Smooth muscle cell (in vitro differentiated cells): Measurements from ENCODE around the gene HYAL4. TPM values are rescaled to one million over a fixed set of nuclear protein-coding genes. Genes with fewer than 3 reads are reported as not detected.
A peak's percentile ranks its signal among the peaks of the same experiment; 100 is the strongest.

ENCODE experiments used
- DNase-seq: peaks from one replicate; lab custom pipeline; 2025; ENCODE audit not compliant: unreplicated experiment; lab: John Stamatoyannopoulos, UW
- H2AFZ ChIP-seq: fragments of 200-600 bp; sonication (generic); 2 replicates; pipeline ENCODE4 v1.6.0; 2016; ENCODE audit warnings: antibody characterized with exemption, low read depth, mild to moderate bottlenecking
- H3F3A ChIP-seq: fragments of 200-600 bp; sonication (generic); 2 replicates; pipeline ENCODE4 v1.6.0; 2017; ENCODE audit warnings: antibody characterized with exemption, low read depth
- H3K27ac ChIP-seq: fragments of 200-600 bp; sonication (generic); 2 replicates; pipeline ENCODE4 v1.5.1; 2016; ENCODE audit warnings: low read depth, mild to moderate bottlenecking
- H3K27me3 ChIP-seq: fragments of 200-600 bp; sonication (generic); 2 replicates; pipeline ENCODE4 v1.6.1; 2016; ENCODE audit warnings: low read depth, mild to moderate bottlenecking
- H3K36me3 ChIP-seq: fragments of 200-600 bp; sonication (generic); 2 replicates; pipeline ENCODE4 v1.5.1; 2016; ENCODE audit warnings: low read depth
- H3K4me1 ChIP-seq: fragments of 200-600 bp; sonication (generic); 2 replicates; pipeline ENCODE4 v1.5.1; 2016; ENCODE audit warnings: low read depth
- H3K4me2 ChIP-seq: fragments of 200-600 bp; sonication (generic); 2 replicates; pipeline ENCODE4 v1.6.0; 2016; ENCODE audit warnings: mild to moderate bottlenecking
- H3K4me3 ChIP-seq: fragments of 200-600 bp; sonication (generic); 2 replicates; pipeline ENCODE4 v1.5.1; 2016; ENCODE audit warnings: mild to moderate bottlenecking
- H3K79me2 ChIP-seq: fragments of 200-600 bp; sonication (generic); 2 replicates; pipeline ENCODE4 v1.6.0; 2016; ENCODE audit warnings: low read depth, mild to moderate bottlenecking
- H3K9ac ChIP-seq: fragments of 200-600 bp; sonication (generic); 2 replicates; pipeline ENCODE4 v1.6.0; 2016; ENCODE audit warnings: low read depth
- H3K9me3 ChIP-seq: fragments of 200-600 bp; sonication (generic); replicated peaks from 2 replicates; pipeline ENCODE4 v1.5.1; 2016; ENCODE audit warnings: low read depth
- H4K20me1 ChIP-seq: fragments of 200-600 bp; sonication (generic); 2 replicates; pipeline ENCODE4 v1.6.0; 2016; ENCODE audit warnings: low read depth
- CTCF ChIP-seq: fragments of 200-600 bp; sonication (generic); IDR thresholded peaks from 2 replicates; pipeline ENCODE4 v1.5.1; 2017; ENCODE audit warnings: borderline replicate concordance, mild to moderate bottlenecking, antibody characterized with exemption; ENCODE audit not compliant: insufficient read depth, poor library complexity, severe bottlenecking
- WGBS: methylation state at CpG from one replicate; pipeline ENCODE4 v1.1.7; 2016; ENCODE audit warnings: low lambda C conversion rate; 5-methylcytosine and 5-hydroxymethylcytosine counted together
- polyA plus RNA-seq: library from polyadenylated mRNA; unstranded; fragments of >200 nt; fragmentation: Nextera tagmentation; extraction: Ambion mirVana; gene quantifications from 2 replicates; pipeline ENCODE4 v1.2.1, GENCODE V29; 2016
- total RNA-seq: library from RNA; depleted of rRNA; stranded (reverse); fragments of >200 nt; gene quantifications from 2 replicates; pipeline ENCODE4 v1.2.3, GENCODE V29; 2014

HYAL4 gene
- total and polyA plus RNA-seq, 2 experiments from 2014 or later, result not detected

GRCh38 chr7:123862775-123863174 lies 17.8 kb downstream of the HYAL4 start:
- no peak for DNase-seq

GRCh38 chr7:123863461-123863860 lies 18.5 kb downstream of the HYAL4 start:
- Histone ChIP-seq H3F3A (no peaks in the 10 kb centered on the region), H3K27me3 (no peaks in the 10 kb centered on the region), H3K4me3 (no peak overlapping the region), H3K9me3 (no peaks in the 10 kb centered on the region), H2AFZ (peak overlapping the region; percentile 46), H3K27ac (no peak overlapping the region), H3K9ac (no peak overlapping the region), H3K4me1 (no peaks in the 10 kb centered on the region), H3K36me3 (no peaks in the 10 kb centered on the region), H3K4me2 (no peak overlapping the region), H4K20me1 (no peaks in the 10 kb centered on the region), H3K79me2 (no peaks in the 10 kb centered on the region)
- no peak for TF ChIP-seq CTCF
- 37% methylated on average over 1 of the region's 1 CpG for WGBS
- no peak for DNase-seq

More at GRCh38 chr7:123862775-123863174, 17.8 kb downstream of the HYAL4 start:
- H3F3A ChIP-seq, result no peaks in the 10 kb centered on the region
- no peaks in the 10 kb centered on the region for H3K27me3 ChIP-seq
- no peak overlapping the region for H3K4me3 ChIP-seq
- H4K20me1 ChIP-seq, result no peaks in the 10 kb centered on the region
- H2AFZ ChIP-seq, result no peak overlapping the region
- no peaks in the 10 kb centered on the region for H3K36me3 ChIP-seq
- no peak overlapping the region for H3K27ac ChIP-seq
- H3K9ac ChIP-seq, result no peak overlapping the region
- H3K4me2 ChIP-seq, result no peak overlapping the region
- TF ChIP-seq CTCF, result no peak
- no peaks in the 10 kb centered on the region for H3K79me2 ChIP-seq
- H3K9me3 ChIP-seq, result no peaks in the 10 kb centered on the region
- H3K4me1 ChIP-seq, result no peaks in the 10 kb centered on the region

GRCh38 chr7:123864012-123864411 lies 19.0 kb downstream of the HYAL4 start:
- TF ChIP-seq CTCF, result no peak
- no peak overlapping the region for H3K4me3 ChIP-seq
- peak overlapping the region; percentile 46 for H2AFZ ChIP-seq
- H4K20me1 ChIP-seq, result no peaks in the 10 kb centered on the region
- H3K9ac ChIP-seq, result no peak overlapping the region
- H3K4me1 ChIP-seq, result no peaks in the 10 kb centered on the region
- no peaks in the 10 kb centered on the region for H3F3A ChIP-seq
- H3K27ac ChIP-seq, result no peak overlapping the region
- DNase-seq, result no peak
- no peaks in the 10 kb centered on the region for H3K36me3 ChIP-seq
- H3K4me2 ChIP-seq, result no peak overlapping the region
- 59% methylated on average over 1 of the region's 1 CpG for WGBS
- H3K9me3 ChIP-seq, result no peaks in the 10 kb centered on the region
- no peaks in the 10 kb centered on the region for H3K27me3 ChIP-seq
- H3K79me2 ChIP-seq, result no peaks in the 10 kb centered on the region

- TF ChIP-seq CTCF, result no peak
- WGBS, result 72% methylated on average over 3 of the region's 3 CpGs
- H3K9ac ChIP-seq, result no peak overlapping the region
- H3K4me2 ChIP-seq, result no peak overlapping the region
- no peaks in the 10 kb centered on the region for H3K27me3 ChIP-seq
- peak overlapping the region; percentile 46 for H2AFZ ChIP-seq
- no peak for DNase-seq
- no peaks in the 10 kb centered on the region for H3F3A ChIP-seq
- H3K36me3 ChIP-seq, result no peaks in the 10 kb centered on the region
- no peaks in the 10 kb centered on the region for H3K79me2 ChIP-seq
- H3K4me3 ChIP-seq, result no peak overlapping the region
- H4K20me1 ChIP-seq, result no peaks in the 10 kb centered on the region
- H3K4me1 ChIP-seq, result no peaks in the 10 kb centered on the region
- no peak overlapping the region for H3K27ac ChIP-seq
- H3K9me3 ChIP-seq, result no peaks in the 10 kb centered on the region
Measured at GRCh38 chr7:123864436-123864835, 19.5 kb downstream of the HYAL4 start.
